HG02588 (cell line): ENCODE measurements around the gene TMEM167B.
"Not testable (repeated sequence)": the region's sequence is repeated elsewhere in the genome, so short reads cannot be mapped to it uniquely, and the experiment has no call there.

Source experiments
- ATAC-seq: cut with Tn5 transposase; IDR thresholded peaks from one replicate; pipeline ENCODE4 v1.9.1; 2021; ENCODE audit warnings: mild to moderate bottlenecking, moderate library complexity; ENCODE audit not compliant: unreplicated experiment

TMEM167B gene

GRCh38 chr1:109090196-109091077 lies at the start of gene TMEM167B:
TMEM167B (plus strand) TSS chr1:109090764; CDS start chr1:109090873, 109 bp downstream.
- ATAC-seq = peak; percentile 89

- peak; percentile 24 for ATAC-seq
Measured at GRCh38 chr1:109040989-109041620, 49.5 kb upstream of the TMEM167B start.

- peak; percentile 96 for ATAC-seq
Measured at GRCh38 chr1:109041621-109042468, 48.7 kb upstream of the TMEM167B start, which contains the start of gene WDR47. WDR47 (minus strand) TSS chr1:109042102; CDS start chr1:109023512, 18,590 bp downstream.

GRCh38 chr1:109045595-109045994 lies 45.0 kb upstream of the TMEM167B start:
- no peak for ATAC-seq

- no peak for ATAC-seq
Measured at GRCh38 chr1:109046671-109047070, 43.9 kb upstream of the TMEM167B start.

- no peak for ATAC-seq
Measured at GRCh38 chr1:109047339-109047738, 43.2 kb upstream of the TMEM167B start.

- ATAC-seq = no peak
Measured at GRCh38 chr1:109048335-109048734, 42.2 kb upstream of the TMEM167B start.

GRCh38 chr1:109050228-109050995 lies 40.2 kb upstream of the TMEM167B start:
- ATAC-seq = no peak

GRCh38 chr1:109052145-109052544 lies 38.4 kb upstream of the TMEM167B start:
- not testable (repeated sequence) for ATAC-seq

- ATAC-seq = no peak
Measured at GRCh38 chr1:109056064-109056463, 34.5 kb upstream of the TMEM167B start.

GRCh38 chr1:109059026-109059425 lies 31.5 kb upstream of the TMEM167B start:
- no peak for ATAC-seq

- ATAC-seq = no peak
Measured at GRCh38 chr1:109060707-109061106, 29.9 kb upstream of the TMEM167B start.

- no peak for ATAC-seq
Measured at GRCh38 chr1:109061183-109061582, 29.4 kb upstream of the TMEM167B start.

- no peak for ATAC-seq
Measured at GRCh38 chr1:109065137-109065536, 25.4 kb upstream of the TMEM167B start.

- no peak for ATAC-seq
Measured at GRCh38 chr1:109067883-109068282, 22.7 kb upstream of the TMEM167B start.

- no peak for ATAC-seq
Measured at GRCh38 chr1:109069294-109069693, 21.3 kb upstream of the TMEM167B start.

- ATAC-seq = peak; percentile 100
Measured at GRCh38 chr1:109075531-109076490, 14.8 kb upstream of the TMEM167B start, which contains the start of gene TAF13. TAF13 (minus strand) TSS chr1:109076003; CDS start chr1:109075947, 56 bp downstream.

GRCh38 chr1:109078317-109078716 lies 12.2 kb upstream of the TMEM167B start:
- no peak for ATAC-seq

GRCh38 chr1:109079240-109079622 lies 11.3 kb upstream of the TMEM167B start:
- no peak for ATAC-seq
